GM12864 (cell line): ENCODE results near the gene JPT2.

Experiments
- DNase-seq: peaks from one replicate; pipeline ENCODE4 v3.0.0-alpha.2; 2011; ENCODE audit warnings: low read depth
- H3K4me3 ChIP-seq: 2 replicates; pipeline ENCODE4 v1.5.1; 2011; ENCODE audit warnings: mild to moderate bottlenecking, low read depth, low read length, control low read depth
- CTCF ChIP-seq: IDR thresholded peaks from 2 replicates; pipeline ENCODE4 v1.5.1; 2011; ENCODE audit warnings: low read depth, mild to moderate bottlenecking, moderate library complexity, low read length, control low read depth, inconsistent platforms; ENCODE audit errors: missing control alignments

JPT2 gene

GRCh38 chr16:1634541-1634940, 43.5 kb upstream of the JPT2 start:
- no peak for DNase-seq
- no peak overlapping the region for H3K4me3 ChIP-seq
- no peak for TF ChIP-seq CTCF

GRCh38 chr16:1635070-1635469, 43.0 kb upstream of the JPT2 start:
- H3K4me3 ChIP-seq, result no peak overlapping the region
- DNase-seq, result no peak
- TF ChIP-seq CTCF, result no peak

GRCh38 chr16:1637526-1637925, 40.6 kb upstream of the JPT2 start:
- TF ChIP-seq CTCF, result no peak
- no peak for DNase-seq
- no peak overlapping the region for H3K4me3 ChIP-seq

GRCh38 chr16:1638757-1639156, 39.3 kb upstream of the JPT2 start:
- TF ChIP-seq CTCF, result no peak

GRCh38 chr16:1639282-1639681, 38.8 kb upstream of the JPT2 start:
- DNase-seq, result no peak
- no peak overlapping the region for H3K4me3 ChIP-seq
- no peak for TF ChIP-seq CTCF

More at GRCh38 chr16:1638757-1639156, 39.3 kb upstream of the JPT2 start:
- DNase-seq, result no peak
- no peak overlapping the region for H3K4me3 ChIP-seq

GRCh38 chr16:1639860-1640259, 38.2 kb upstream of the JPT2 start:
- H3K4me3 ChIP-seq, result no peak overlapping the region
- no peak for DNase-seq
- TF ChIP-seq CTCF, result no peak

- no peak for DNase-seq
- TF ChIP-seq CTCF, result no peak
- no peak overlapping the region for H3K4me3 ChIP-seq
Measured at GRCh38 chr16:1640261-1640941, 37.7 kb upstream of the JPT2 start.
